ENCODE measurements around the gene SCART1.
"Not testable (repeated sequence)": the region's sequence is repeated elsewhere in the genome, so short reads cannot be mapped to it uniquely, and the experiment has no call there.

Gene SCART1

GRCh38 chr10:133453516-133454203 is at the start of gene SCART1:
Gene SCART1, plus strand, starts transcription at chr10:133453945. Its CDS starts 53 bp downstream, at chr10:133453998.
- no peak for DNase-seq

GRCh38 chr10:133405272-133405671 is 48.5 kb upstream of the SCART1 start:
- DNase-seq = no peak

GRCh38 chr10:133405844-133406527 is 47.8 kb upstream of the SCART1 start:
- no peak for DNase-seq

- DNase-seq = no peak
These were observed 42.0 kb upstream of the SCART1 start for GRCh38 chr10:133411523-133412380.

- no peak for DNase-seq
These were observed 41.4 kb upstream of the SCART1 start for GRCh38 chr10:133412381-133412711.

- not testable (repeated sequence) for DNase-seq
These were observed 39.3 kb upstream of the SCART1 start for GRCh38 chr10:133414401-133414800.

GRCh38 chr10:133415752-133416151 is 38.0 kb upstream of the SCART1 start:
- no peak for DNase-seq

GRCh38 chr10:133418289-133418993 is 35.3 kb upstream of the SCART1 start:
- DNase-seq = no peak

- no peak for DNase-seq
These were observed 34.4 kb upstream of the SCART1 start for GRCh38 chr10:133419211-133419950.

GRCh38 chr10:133420028-133420427 is 33.7 kb upstream of the SCART1 start:
- no peak for DNase-seq

GRCh38 chr10:133420579-133420978 is 33.2 kb upstream of the SCART1 start:
- no peak for DNase-seq

GRCh38 chr10:133421336-133422222 is 32.2 kb upstream of the SCART1 start:
- no peak for DNase-seq

GRCh38 chr10:133422223-133422806 is 31.4 kb upstream of the SCART1 start:
- no peak for DNase-seq

GRCh38 chr10:133422807-133423771 is 30.7 kb upstream of the SCART1 start:
- no peak for DNase-seq

- not testable (repeated sequence) for DNase-seq
These were observed 29.6 kb upstream of the SCART1 start for GRCh38 chr10:133424102-133424501.

- DNase-seq = not testable (repeated sequence)
These were observed 29.1 kb upstream of the SCART1 start, which contains the start of gene SPRN for GRCh38 chr10:133424601-133425000. Gene SPRN, minus strand, starts transcription at chr10:133424625. Its CDS starts 944 bp downstream, at chr10:133423681.

GRCh38 chr10:133429571-133429970 is 24.2 kb upstream of the SCART1 start:
- DNase-seq = not testable (repeated sequence)

- DNase-seq = not testable (repeated sequence)
These were observed 21.7 kb upstream of the SCART1 start for GRCh38 chr10:133431888-133432613.

- DNase-seq = not testable (repeated sequence)
These were observed 21.0 kb upstream of the SCART1 start for GRCh38 chr10:133432789-133433188.

Measured in NCI-H748 treated with DMSO at 0.1 percent for 48 hours (cell line).